NCI-H446 treated with DMSO at 0.1 percent for 48 hours (cell line): ENCODE data around the gene DUOX1.
"Not testable (repeated sequence)": the region's sequence is repeated elsewhere in the genome, so short reads cannot be mapped to it uniquely, and the experiment has no call there.

Experiments
- DNase-seq: peaks from one replicate; lab custom pipeline; 2025; lab: John Stamatoyannopoulos, UW

DUOX1 gene

GRCh38 chr15:45121706-45122417, 7.9 kb upstream of the DUOX1 start:
- DNase-seq = no peak

GRCh38 chr15:45122719-45123118, 7.1 kb upstream of the DUOX1 start:
- DNase-seq = no peak

- no peak for DNase-seq
These were observed 6.4 kb upstream of the DUOX1 start for GRCh38 chr15:45123397-45123796.

GRCh38 chr15:45126535-45127158, 3.1 kb upstream of the DUOX1 start:
- DNase-seq = no peak

GRCh38 chr15:45128971-45129639, 689 bp upstream of the DUOX1 start:
- no peak for DNase-seq

- no peak for DNase-seq
These were observed 652 bp downstream of the DUOX1 start for GRCh38 chr15:45130291-45131000.

- no peak for DNase-seq
These were observed 1.7 kb downstream of the DUOX1 start for GRCh38 chr15:45131510-45131909.

GRCh38 chr15:45132844-45133560, 3.2 kb downstream of the DUOX1 start:
- no peak for DNase-seq

- no peak for DNase-seq
These were observed 3.7 kb downstream of the DUOX1 start for GRCh38 chr15:45133561-45133920.

GRCh38 chr15:45134046-45134445, 4.3 kb downstream of the DUOX1 start:
- DNase-seq = no peak

- no peak for DNase-seq
These were observed 5.1 kb downstream of the DUOX1 start for GRCh38 chr15:45134682-45135604.

- not testable (repeated sequence) for DNase-seq
These were observed 6.0 kb downstream of the DUOX1 start for GRCh38 chr15:45135705-45136377.

- DNase-seq = no peak
These were observed 6.6 kb downstream of the DUOX1 start for GRCh38 chr15:45136378-45136764.

- DNase-seq = no peak
These were observed 7.9 kb downstream of the DUOX1 start for GRCh38 chr15:45137703-45138102.

- DNase-seq = no peak
These were observed 9.3 kb downstream of the DUOX1 start for GRCh38 chr15:45138814-45139765.

- DNase-seq = no peak
These were observed 10.0 kb downstream of the DUOX1 start for GRCh38 chr15:45139770-45140169.

GRCh38 chr15:45140557-45141250, 10.9 kb downstream of the DUOX1 start:
- no peak for DNase-seq

GRCh38 chr15:45141386-45141785, 11.6 kb downstream of the DUOX1 start:
- no peak for DNase-seq

GRCh38 chr15:45143056-45143455, 13.3 kb downstream of the DUOX1 start:
- no peak for DNase-seq
